ENCODE data around the gene MUC15.

The MUC15 gene

DNA sequence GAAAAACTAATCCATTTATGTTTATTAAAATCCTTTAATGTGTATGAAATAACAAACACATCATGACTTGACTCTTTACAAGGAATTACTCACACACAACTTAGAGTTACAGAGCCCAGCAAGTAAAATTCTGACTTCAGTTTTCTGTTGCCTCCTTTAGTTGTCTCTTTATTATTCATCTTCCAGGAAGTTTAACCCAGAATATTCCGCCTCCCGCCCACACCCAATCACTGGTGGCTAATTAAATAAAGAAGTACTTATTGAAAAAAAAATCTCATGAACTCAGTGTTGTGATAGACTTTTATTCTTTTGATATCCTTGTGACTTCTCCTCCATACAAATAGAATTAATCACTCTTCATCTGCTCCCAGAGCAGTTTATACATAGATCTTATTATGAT lies 61.9 kb downstream of the MUC15 start:
- H3K4me3 ChIP-seq (ENCODE audit: low read depth, low read length), result no peak overlapping the region
- no peak for DNase-seq (ENCODE audit: low read depth)

Data from skeletal muscle cell (primary cell).